T-cell (primary cell): ENCODE measurements around the gene ATAD3A. TPM values are rescaled to one million over a fixed set of nuclear protein-coding genes. Genes with fewer than 3 reads are reported as not detected.

ENCODE experiments used
- ATAC-seq, 4 experiments: fragments of 200-7000 bp in 3 of 4; fragments of 150-1000 bp in 1 of 4; cut with Tn5 transposase; replicated peaks in 1 of 4; 1 replicate in 3 of 4; 2 replicates in 1 of 4; pipeline ENCODE4 v1.10.0; 2021; ENCODE audit warnings: moderate library complexity in 3 of 4, mild to moderate bottlenecking in 2 of 4, moderate number of reproducible peaks in 1 of 4
- CTCF ChIA-PET, 2 donors: fragments of 300-600 bp; sonication (Branson Sonifier 250); formaldehyde crosslinking; loops; one replicate each; lab custom pipeline; 2022; ENCODE audit warnings: antibody characterized with exemption in 2 of 2; lab: Charles Lee
- POLR2A ChIA-PET, 2 donors: fragments of 300-600 bp; sonication (Branson Sonifier 250); formaldehyde crosslinking; loops; one replicate each; lab custom pipeline; 2022; ENCODE audit warnings: antibody characterized with exemption in 2 of 2; lab: Charles Lee
- DNase-seq, 35 experiments: peaks; one replicate each; pipeline versions ENCODE4 v3.0.0 to v3.0.0-alpha.2; 2013 to 2023
- H3K27ac ChIP-seq: one replicate; pipeline ENCODE4 v1.5.1; 2013; ENCODE audit warnings: low read length
- H3K27me3 ChIP-seq, 2 experiments: replicated peaks in 1 of 2; 1 replicate in 1 of 2; 2 replicates in 1 of 2; pipeline versions ENCODE4 v1.6.1 to v1.7.0; 2013; ENCODE audit warnings: low read length in 1 of 2, mixed read lengths in 1 of 2; ENCODE audit not compliant: control insufficient read depth in 2 of 2, insufficient read depth in 2 of 2; ENCODE audit errors: extremely low read depth in 1 of 2
- H3K36me3 ChIP-seq, 2 donors: 1 replicate in 1 of 2; 2 replicates in 1 of 2; pipeline versions ENCODE4 v1.6.1 to v1.7.0; 2013; ENCODE audit warnings: low read length in 1 of 2; ENCODE audit not compliant: control insufficient read depth in 2 of 2, insufficient read depth in 1 of 2; ENCODE audit errors: extremely low read depth in 1 of 2
- H3K4me1 ChIP-seq, 2 experiments: 1 replicate in 1 of 2; 2 replicates in 1 of 2; pipeline versions ENCODE4 v1.6.1 to v1.7.0; 2013; ENCODE audit warnings: low read length in 2 of 2, mixed read lengths in 1 of 2; ENCODE audit not compliant: insufficient read depth in 2 of 2, control insufficient read depth in 1 of 2; ENCODE audit errors: extremely low read depth in 1 of 2
- H3K4me3 ChIP-seq, 2 donors: 1 replicate in 1 of 2; 2 replicates in 1 of 2; pipeline versions ENCODE4 v1.5.1 to v1.7.0; 2013; ENCODE audit warnings: mild to moderate bottlenecking in 2 of 2, low read length in 1 of 2, moderate library complexity in 1 of 2; ENCODE audit not compliant: control insufficient read depth in 1 of 2; ENCODE audit errors: extremely low read depth in 1 of 2
- H3K9me3 ChIP-seq: 2 replicates; pipeline ENCODE4 v1.7.0; 2013
- H3K27ac Mint-ChIP-seq, 2 donors: one replicate each; pipeline ENCODE4 v1.8.0; 2020 to 2021; ENCODE audit warnings: mild to moderate bottlenecking in 2 of 2, mixed read lengths in 2 of 2
- H3K27me3 Mint-ChIP-seq, 2 donors: one replicate each; pipeline ENCODE4 v1.8.0; 2021 to 2022; ENCODE audit warnings: mixed read lengths in 2 of 2
- H3K36me3 Mint-ChIP-seq: one replicate; pipeline ENCODE4 v1.8.0; 2021; ENCODE audit warnings: mixed read lengths
- H3K4me1 Mint-ChIP-seq, 3 donors: one replicate each; pipeline ENCODE4 v1.8.0; 2020 to 2022; ENCODE audit warnings: mixed read lengths in 3 of 3, mild to moderate bottlenecking in 1 of 3
- H3K4me3 Mint-ChIP-seq, 3 donors: one replicate each; pipeline ENCODE4 v1.8.0; 2020 to 2022; ENCODE audit warnings: mild to moderate bottlenecking in 3 of 3, mixed read lengths in 3 of 3, moderate library complexity in 3 of 3
- H3K9me3 Mint-ChIP-seq, 3 donors: one replicate each; pipeline ENCODE4 v1.8.0; 2020 to 2022; ENCODE audit warnings: mixed read lengths in 3 of 3
- WGBS: methylation state at CpG from one replicate; pipeline ENCODE4 v1.1.5; 2013; ENCODE audit warnings: missing lambda C conversion rate; ENCODE audit not compliant: insufficient coverage; 5-methylcytosine and 5-hydroxymethylcytosine counted together
- total RNA-seq, 35 experiments: library from RNA in 6 of 35; stranded (reverse) in 6 of 35; fragments of 120-200 nt in 1 of 35; gene quantifications; one replicate each; pipeline versions ENCODE4 v1.2.1 to v1.2.4 and lab custom pipeline; 2013 to 2026

Gene ATAD3A
- total RNA-seq, 5 donors from 2014 or later (not counting 1 experiment from before 2014, with no cell fraction given), result 24.6 to 42.5 (median 31.1) TPM

- ChIA-PET CTCF (interaction anchor here in 1 of 2 donors (0.6 kb wide), 1 partner anchor 9 kb away, joined by 3 read pairs; no protein-coding TSS in a partner anchor), POLR2A (no interaction called here)
- H3K4me3 ChIP-seq, result no peak overlapping the region
- Mint-ChIP-seq H3K36me3 (peaks cover 4% of the 10 kb centered on the region), H3K4me1 (peaks cover 0 to 5% (median 3%) of the 10 kb centered on the region in 3 donors), H3K4me3 (peak overlapping the region; percentile 63 to 67 (median 64)), H3K27me3 (no peaks in the 10 kb centered on the region), H3K9me3 (no peaks in the 10 kb centered on the region), H3K27ac (no peak overlapping the region)
- no peak for DNase-seq
- 54% methylated on average over 46 of the region's 66 CpGs for WGBS
- H3K27me3 ChIP-seq, result peaks cover 0 to 9% of the 10 kb centered on the region in 2 experiments
- H3K9me3 ChIP-seq, result no peaks in the 10 kb centered on the region
- H3K4me1 ChIP-seq, result peaks cover 0 to 20% of the 10 kb centered on the region in 2 experiments
- H3K27ac ChIP-seq, result no peak overlapping the region
- H3K36me3 ChIP-seq, result peaks cover 13 to 14% of the 10 kb centered on the region in 2 donors
- ATAC-seq, result peak in 2 of 4 experiments; percentile 6 to 7
These were observed 27.5 kb downstream of the ATAD3A start for GRCh38 chr1:1539310-1540089.

GRCh38 chr1:1540090-1540817, 28.3 kb downstream of the ATAD3A start, which contains the start of gene TMEM240:
TSS of gene TMEM240 (minus strand) at chr1:1540624. CDS start at chr1:1540346, 278 bp downstream.
- H3K4me1 Mint-ChIP-seq, result peaks cover 0 to 5% (median 3%) of the 10 kb centered on the region in 3 donors

GRCh38 chr1:1540818-1541628, 29.1 kb downstream of the ATAD3A start:
- peaks cover 4% of the 10 kb centered on the region for H3K36me3 Mint-ChIP-seq
- Histone ChIP-seq H3K4me1 (peaks cover 0 to 20% of the 10 kb centered on the region in 2 experiments), H3K9me3 (no peaks in the 10 kb centered on the region), H3K36me3 (peaks cover 13 to 14% of the 10 kb centered on the region in 2 donors), H3K27me3 (peaks cover 0 to 9% of the 10 kb centered on the region in 2 experiments), H3K27ac (no peak overlapping the region), H3K4me3 (no peak overlapping the region)
- H3K9me3 Mint-ChIP-seq, result no peaks in the 10 kb centered on the region
- DNase-seq, result no peak
- H3K4me3 Mint-ChIP-seq, result peak overlapping the region; percentile 35 to 62 (median 57)
- no peak for ATAC-seq
- peaks cover 0 to 5% (median 4%) of the 10 kb centered on the region in 3 donors for H3K4me1 Mint-ChIP-seq
- peak overlapping the region in 1 of 2 donors; percentile 48 for H3K27ac Mint-ChIP-seq
- ChIA-PET POLR2A (no interaction called here), CTCF (no interaction called here)
- no peaks in the 10 kb centered on the region for H3K27me3 Mint-ChIP-seq
- WGBS, result 84% methylated on average over 53 of the region's 53 CpGs

More at GRCh38 chr1:1540090-1540817, 28.3 kb downstream of the ATAD3A start, which contains the start of gene TMEM240:
- H3K27ac Mint-ChIP-seq, result peak within 1 kb of the TSS in 1 of 2 donors; percentile 48
- peak within 1 kb of the TSS; percentile 63 to 67 (median 64) for H3K4me3 Mint-ChIP-seq
- peak; percentile 75 to 82 (median 80) for ATAC-seq
- WGBS, result 4% methylated on average over 39 of the region's 100 CpGs
- peak; percentile 18 to 68 (median 43) for DNase-seq
- Histone ChIP-seq H3K27me3 (peaks cover 0 to 9% of the 10 kb centered on the region in 2 experiments), H3K9me3 (no peaks in the 10 kb centered on the region), H3K4me3 (no peak within 1 kb of the TSS), H3K36me3 (peaks cover 13 to 14% of the 10 kb centered on the region in 2 donors), H3K4me1 (peaks cover 0 to 20% of the 10 kb centered on the region in 2 experiments), H3K27ac (no peak within 1 kb of the TSS)
- H3K27me3 Mint-ChIP-seq, result no peaks in the 10 kb centered on the region
- H3K36me3 Mint-ChIP-seq, result peaks cover 4% of the 10 kb centered on the region
- POLR2A ChIA-PET, result no interaction called here
- CTCF ChIA-PET, result no interaction called here
- no peaks in the 10 kb centered on the region for H3K9me3 Mint-ChIP-seq

DNA sequence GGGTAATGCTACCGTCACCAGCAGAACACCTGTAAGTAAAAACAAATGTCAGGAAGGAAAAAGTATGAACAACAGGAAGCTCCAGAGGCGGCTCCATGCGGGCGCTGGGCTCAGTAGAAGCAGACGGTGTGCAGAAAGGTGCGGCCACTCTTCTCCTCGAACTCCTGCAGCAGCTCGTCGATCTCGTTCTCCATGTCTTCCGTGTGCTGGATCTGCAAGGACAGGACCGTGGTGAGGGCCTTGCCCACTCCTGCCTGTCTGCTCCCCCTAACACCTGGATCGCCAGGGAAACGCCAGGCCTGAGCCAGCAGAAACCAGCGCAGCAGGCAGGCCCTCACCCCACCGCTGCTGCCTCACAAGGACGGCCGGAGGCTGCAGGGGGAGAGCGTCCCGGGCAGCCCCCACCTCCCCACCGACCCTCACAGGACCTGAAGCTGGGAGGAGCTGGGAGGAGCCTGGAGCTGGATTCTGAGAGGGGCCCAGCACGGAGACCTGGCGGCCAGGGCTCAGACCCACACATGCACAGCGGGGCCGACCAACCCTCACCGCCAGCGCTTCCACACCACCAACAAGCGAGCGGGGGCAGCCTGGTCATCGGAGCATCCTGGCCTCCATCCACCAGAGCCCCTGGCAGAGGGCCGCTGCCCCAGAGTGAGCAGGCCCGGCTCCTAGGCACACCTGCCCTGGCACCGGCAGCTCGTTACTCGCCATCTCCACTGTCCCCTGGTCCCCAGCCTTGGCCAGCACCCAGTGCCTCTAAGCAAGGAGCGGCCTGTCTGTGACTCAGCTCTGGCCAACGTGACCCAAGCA, 30.2 kb downstream of the ATAD3A start:
- peaks cover 13 to 14% of the 10 kb centered on the region in 2 donors for H3K36me3 ChIP-seq
- H3K27me3 ChIP-seq, result peaks cover 0 to 9% of the 10 kb centered on the region in 2 experiments
- DNase-seq, result no peak
- ChIA-PET CTCF (interaction anchor here in 1 of 2 donors (0.6 kb wide), 1 partner anchor 16 kb away, joined by 3 read pairs; no protein-coding TSS in a partner anchor), POLR2A (no interaction called here)
- H3K4me1 Mint-ChIP-seq, result peaks cover under 1 to 5% (median 4%) of the 10 kb centered on the region in 3 donors
- no peaks in the 10 kb centered on the region for H3K9me3 Mint-ChIP-seq
- H3K36me3 Mint-ChIP-seq, result peaks cover 4% of the 10 kb centered on the region
- no peak for ATAC-seq
- H3K4me3 Mint-ChIP-seq, result peak overlapping the region; percentile 35 to 62 (median 57)
- peaks cover 0 to 20% of the 10 kb centered on the region in 2 experiments for H3K4me1 ChIP-seq
- no peaks in the 10 kb centered on the region for H3K9me3 ChIP-seq
- no peak overlapping the region for H3K27ac Mint-ChIP-seq
- 93% methylated on average over 26 of the region's 37 CpGs for whole genome bisulfite sequencing
- H3K27ac ChIP-seq, result no peak overlapping the region
- no peak overlapping the region for H3K4me3 ChIP-seq
- no peaks in the 10 kb centered on the region for H3K27me3 Mint-ChIP-seq

GRCh38 chr1:1542766-1543705, 31.1 kb downstream of the ATAD3A start:
- Histone ChIP-seq H3K27ac (no peak overlapping the region), H3K36me3 (peaks cover 14 to 16% of the 10 kb centered on the region in 2 donors), H3K4me3 (no peak overlapping the region), H3K4me1 (peaks cover 0 to 20% of the 10 kb centered on the region in 2 experiments), H3K9me3 (no peaks in the 10 kb centered on the region), H3K27me3 (peaks cover 0 to 9% of the 10 kb centered on the region in 2 experiments)
- H3K27ac Mint-ChIP-seq, result no peak overlapping the region
- H3K4me1 Mint-ChIP-seq, result peaks cover 4 to 8% (median 4%) of the 10 kb centered on the region in 3 donors
- no peaks in the 10 kb centered on the region for H3K27me3 Mint-ChIP-seq
- peak overlapping the region in 1 of 3 donors; percentile 25 for H3K4me3 Mint-ChIP-seq
- DNase-seq, result no peak
- POLR2A ChIA-PET, result no interaction called here
- 93% methylated on average over 40 of the region's 45 CpGs for WGBS
- peaks cover 4% of the 10 kb centered on the region for H3K36me3 Mint-ChIP-seq
- ATAC-seq, result no peak
- no peaks in the 10 kb centered on the region for H3K9me3 Mint-ChIP-seq
- CTCF ChIA-PET, result no interaction called here
